A549 (cell line): ENCODE measurements around the gene KCND3. TPM values are rescaled to one million over a fixed set of nuclear protein-coding genes. Genes with fewer than 3 reads are reported as not detected.

ENCODE experiments used
- ATAC-seq, 2 experiments: fragments of 200-7000 bp in 1 of 2; fragments of >200 bp in 1 of 2; cut with Nextera tagmentation in 1 of 2; cut with Tn5 transposase in 1 of 2; 3 replicates each; pipeline versions ENCODE4 v1.8.0 to v1.9.1; 2018 to 2020; ENCODE audit warnings: mild to moderate bottlenecking in 1 of 2, moderate library complexity in 1 of 2
- CTCF ChIA-PET: fragments of 300-600 bp; sonication (Branson Sonifier 250); formaldehyde crosslinking; extraction: SDS; loops from one replicate; lab custom pipeline; 2021; ENCODE audit warnings: antibody characterized with exemption, inconsistent platforms; lab: Yijun Ruan, JAX
- POLR2A ChIA-PET: fragments of 350-600 bp; formaldehyde crosslinking; extraction: SDS; loops from one replicate; lab custom pipeline; 2021; ENCODE audit warnings: antibody characterized with exemption, inconsistent platforms; lab: Yijun Ruan, JAX
- DNase-seq, 2 experiments: peaks; one replicate each; pipeline versions ENCODE4 v3.0.0 to v3.0.0-alpha.2; 2011 to 2016; ENCODE audit warnings: low read depth in 1 of 2, low spot score in 1 of 2
- FAIRE-seq: peaks from 2 replicates; lab custom pipeline; 2011; peaks lifted over from hg19 to GRCh38; lab: Jason Lieb, UNC
- H3K27ac ChIP-seq, 2 experiments: fragments of >200 bp; sonication (Bioruptor Twin); formaldehyde crosslinking; 3 replicates each; pipeline ENCODE4 v1.5.1; 2016 to 2017
- H3K4me1 ChIP-seq: fragments of >200 bp; sonication (Bioruptor Twin); formaldehyde crosslinking; 3 replicates; pipeline ENCODE4 v1.6.1; 2016
- H3K4me2 ChIP-seq: fragments of >200 bp; sonication (Bioruptor Twin); formaldehyde crosslinking; 3 replicates; pipeline ENCODE4 v1.6.1; 2016
- H3K4me3 ChIP-seq: fragments of >200 bp; sonication (Bioruptor Twin); formaldehyde crosslinking; 3 replicates; pipeline ENCODE4 v1.5.1; 2016
- H3K9me3 ChIP-seq: fragments of >200 bp; sonication (Bioruptor Twin); formaldehyde crosslinking; 3 replicates; pipeline ENCODE4 v1.6.1; 2016
- ATOH8 ChIP-seq: fragments of 250-450 bp; sonication (Bioruptor Pico); IDR thresholded peaks from 2 replicates; pipeline ENCODE4 v1.5.0; 2020; ENCODE audit warnings: low read depth, mild to moderate bottlenecking, moderate library complexity
- BCL3 ChIP-seq: fragments of >200 bp; sonication (Bioruptor Twin); formaldehyde crosslinking; IDR thresholded peaks from 3 replicates; pipeline ENCODE4 v1.6.1; 2016
- CBX2 ChIP-seq: fragments of 200-600 bp; sonication (generic); IDR thresholded peaks from 2 replicates; pipeline ENCODE4 v1.6.1; 2016; ENCODE audit warnings: low read depth, mild to moderate bottlenecking, borderline replicate concordance
- CBX8 ChIP-seq: fragments of 200-600 bp; sonication (generic); IDR thresholded peaks from 2 replicates; pipeline ENCODE4 v1.6.1; 2016
- CHD2 ChIP-seq: fragments of 150-350 bp; IDR thresholded peaks from 2 replicates; pipeline ENCODE4 v1.6.1; 2014; ENCODE audit warnings: low read length; ENCODE audit not compliant: partially characterized antibody
- EP300 ChIP-seq, 2 experiments: fragments of >200 bp; sonication (Bioruptor Twin); formaldehyde crosslinking; IDR thresholded peaks; 2 replicates in 1 of 2; 3 replicates in 1 of 2; pipeline ENCODE4 v1.6.1; 2016 to 2017
- ESRRA ChIP-seq: fragments of 150-350 bp; IDR thresholded peaks from 2 replicates; pipeline ENCODE4 v1.6.1; 2014; ENCODE audit warnings: mild to moderate bottlenecking, low read length, borderline replicate concordance
- FOXS1 ChIP-seq: fragments of 250-450 bp; sonication (Bioruptor Pico); IDR thresholded peaks from 2 replicates; pipeline ENCODE4 v1.5.0; 2020; ENCODE audit warnings: mild to moderate bottlenecking, moderate library complexity
- GATA3 ChIP-seq: IDR thresholded peaks from 2 replicates; pipeline ENCODE4 v1.6.1; 2012; ENCODE audit warnings: borderline replicate concordance
- HDAC2 ChIP-seq: fragments of 200-600 bp; sonication (generic); IDR thresholded peaks from 2 replicates; pipeline ENCODE4 v1.6.1; 2016
- HES2 ChIP-seq: fragments of >200 bp; sonication (Bioruptor Twin); formaldehyde crosslinking; IDR thresholded peaks from 2 replicates; pipeline ENCODE4 v1.6.1; 2016
- HEYL ChIP-seq: fragments of 250-450 bp; sonication (Bioruptor Pico); IDR thresholded peaks from 2 replicates; pipeline ENCODE4 v1.8.0; 2021; ENCODE audit warnings: mild to moderate bottlenecking, moderate library complexity
- HMGXB4 ChIP-seq: fragments of 250-450 bp; sonication (Bioruptor Pico); IDR thresholded peaks from 2 replicates; pipeline ENCODE4 v1.5.0; 2021; ENCODE audit warnings: mild to moderate bottlenecking, moderate library complexity, borderline replicate concordance
- HOXA7 ChIP-seq: fragments of 250-450 bp; sonication (Bioruptor Pico); IDR thresholded peaks from 2 replicates; pipeline ENCODE4 v1.5.0; 2020; ENCODE audit warnings: mild to moderate bottlenecking, moderate library complexity
- JUN ChIP-seq, 2 experiments: fragments of >200 bp; sonication (Bioruptor Twin); formaldehyde crosslinking; IDR thresholded peaks; 2 replicates in 1 of 2; 3 replicates in 1 of 2; pipeline ENCODE4 v1.6.1; 2016 to 2017
- JUNB ChIP-seq: fragments of >200 bp; sonication (Bioruptor Twin); formaldehyde crosslinking; IDR thresholded peaks from 2 replicates; pipeline ENCODE4 v1.6.1; 2016
- KDM5A ChIP-seq: fragments of 200-600 bp; sonication (generic); IDR thresholded peaks from 2 replicates; pipeline ENCODE4 v1.6.1; 2016; ENCODE audit warnings: antibody characterized with exemption, mild to moderate bottlenecking
- MAZ ChIP-seq: fragments of 150-350 bp; IDR thresholded peaks from 2 replicates; pipeline ENCODE4 v1.6.1; 2014; ENCODE audit warnings: antibody characterized with exemption, low read depth, low read length, borderline replicate concordance
- NPAS2 ChIP-seq: fragments of 250-450 bp; sonication (Bioruptor Pico); IDR thresholded peaks from 2 replicates; pipeline ENCODE4 v1.8.0; 2022; ENCODE audit warnings: mild to moderate bottlenecking, moderate library complexity, borderline replicate concordance
- PHF8 ChIP-seq: fragments of 200-600 bp; sonication (generic); IDR thresholded peaks from 2 replicates; pipeline ENCODE4 v1.6.1; 2016; ENCODE audit warnings: low read depth, mild to moderate bottlenecking, antibody characterized with exemption, moderate library complexity, borderline replicate concordance
- POLR2AphosphoS2 ChIP-seq: conservative IDR thresholded peaks from 2 replicates; pipeline ENCODE4 v1.6.1; 2012; ENCODE audit warnings: low read length, improper control_type of control experiment, inconsistent platforms
- RAD21 ChIP-seq, 2 experiments: fragments of >200 bp in 1 of 2; sonication (Bioruptor Twin) in 1 of 2; formaldehyde crosslinking in 1 of 2; IDR thresholded peaks in 1 of 2; conservative IDR thresholded peaks in 1 of 2; 2 replicates in 1 of 2; 3 replicates in 1 of 2; pipeline ENCODE4 v1.6.1; 2012 to 2018; ENCODE audit warnings: inconsistent platforms in 1 of 2
- RFX5 ChIP-seq: fragments of 450-650 bp; IDR thresholded peaks from 2 replicates; pipeline ENCODE4 v1.7.1; 2014; ENCODE audit warnings: antibody characterized with exemption, mild to moderate bottlenecking, moderate library complexity
- RNF2 ChIP-seq: fragments of 200-600 bp; sonication (generic); IDR thresholded peaks from 2 replicates; pipeline ENCODE4 v1.6.1; 2016; ENCODE audit warnings: low read depth, mild to moderate bottlenecking, antibody characterized with exemption, moderate library complexity, borderline replicate concordance
- TFCP2L1 ChIP-seq: fragments of 250-450 bp; sonication (Bioruptor Pico); IDR thresholded peaks from 2 replicates; pipeline ENCODE4 v1.5.0; 2021; ENCODE audit warnings: mild to moderate bottlenecking
- ZFP36 ChIP-seq: fragments of 450-650 bp; IDR thresholded peaks from 2 replicates; pipeline ENCODE4 v1.6.1; 2014; ENCODE audit warnings: borderline replicate concordance; ENCODE audit not compliant: partially characterized antibody
- ZNF302 ChIP-seq: fragments of 250-450 bp; sonication (Bioruptor Pico); IDR thresholded peaks from 2 replicates; pipeline ENCODE4 v1.9.0; 2021; ENCODE audit warnings: inconsistent platforms, mild to moderate bottlenecking, moderate library complexity
- WGBS: methylation state at CpG from one replicate; pipeline ENCODE4 v1.1.6; 2017; ENCODE audit errors: missing lambda C conversion rate; 5-methylcytosine and 5-hydroxymethylcytosine counted together
- polyA plus RNA-seq, 4 experiments: library from polyadenylated mRNA; depleted of rRNA in 3 of 4; stranded (reverse); fragments of >200 nt; fragmentation: RNase III in 1 of 4; extraction: RNeasy Plus Mini Kit Qiagen cat#74134 plus additional on column Dnase treatment in 1 of 4; gene quantifications; 2 replicates in 3 of 4; 3 replicates in 1 of 4; pipeline ENCODE4 v1.2.3, GENCODE V29; 2011 to 2017

KCND3 gene
- polyA plus RNA-seq, 2 of the 4 experiments (the other 2 are of a cell fraction), result not detected

- FAIRE-seq, result no peak
- POLR2A ChIA-PET, result no interaction called here
- 25% methylated on average over 1 of the region's 1 CpG for WGBS
- ATAC-seq, result no peak
- Histone ChIP-seq H3K4me2 (no peak overlapping the region), H3K27ac (no peak overlapping the region), H3K4me1 (peaks cover 4% of the 10 kb centered on the region; the same call in 1 of the 3 replicates), H3K4me3 (no peak overlapping the region), H3K9me3 (no peaks in the 10 kb centered on the region)
- no peak for DNase-seq
- CTCF ChIA-PET, result interaction anchor here (0.6 kb wide), 1 partner anchor 645 kb away, joined by 3 read pairs; no protein-coding TSS in a partner anchor
- no peak for TF ChIP-seq TFCP2L1 (CRISPR knock-in tag)
- no peak for TF ChIP-seq RFX5
- TF ChIP-seq HEYL (CRISPR knock-in tag), result no peak
- no peak for TF ChIP-seq ZNF302 (CRISPR knock-in tag)
- TF ChIP-seq EP300 (IDR thresholded peaks at IDR 0.05), result no peak
- TF ChIP-seq CBX8, result no peak
- no peak for TF ChIP-seq CHD2
Measured at GRCh38 chr1:111723871-111724270, 265.6 kb downstream of the KCND3 start.

- no peak for ATAC-seq
- no peak for FAIRE-seq
- Histone ChIP-seq H3K4me1 (peaks cover 4% of the 10 kb centered on the region; the same call in 1 of the 3 replicates), H3K4me2 (no peak overlapping the region), H3K27ac (no peak overlapping the region), H3K9me3 (no peaks in the 10 kb centered on the region), H3K4me3 (no peak overlapping the region)
- POLR2A ChIA-PET, result no interaction called here
- CTCF ChIA-PET, result no interaction called here
- no peak for TF ChIP-seq JUNB
- no peak for TF ChIP-seq BCL3
- no peak for TF ChIP-seq POLR2AphosphoS2
- TF ChIP-seq PHF8, result no peak
- TF ChIP-seq RNF2, result no peak
- TF ChIP-seq NPAS2 (CRISPR knock-in tag), result no peak
- TF ChIP-seq FOXS1 (CRISPR knock-in tag), result no peak
- TF ChIP-seq HEYL (CRISPR knock-in tag), result no peak
- TF ChIP-seq ZFP36, result no peak
- TF ChIP-seq ESRRA, result no peak
- no peak for TF ChIP-seq HDAC2
- no peak for TF ChIP-seq CHD2
- TF ChIP-seq ATOH8, result no peak
- 76% methylated on average over 7 of the region's 7 CpGs for WGBS
- no peak for DNase-seq
Measured at GRCh38 chr1:111723091-111723806, 266.2 kb downstream of the KCND3 start.

GRCh38 chr1:111720977-111721786 is 268.3 kb downstream of the KCND3 start:
- 85% methylated on average over 10 of the region's 10 CpGs for WGBS
- no peak for FAIRE-seq
- no peak; a peak in 2 of 6 replicates for ATAC-seq
- Histone ChIP-seq H3K9me3 (no peaks in the 10 kb centered on the region), H3K4me2 (no peak overlapping the region), H3K4me1 (peaks cover 4% of the 10 kb centered on the region; the same call in 1 of the 3 replicates), H3K4me3 (no peak overlapping the region), H3K27ac (no peak overlapping the region)
- CTCF ChIA-PET, result interaction anchor here (0.6 to 1.6 kb wide), 3 partner anchors 9 to 252 kb away, joined by 3 to 5 read pairs (median 4); no protein-coding TSS in a partner anchor
- no peak for DNase-seq
- POLR2A ChIA-PET, result no interaction called here
- TF ChIP-seq HES2 (no peak), BCL3 (no peak), KDM5A (no peak), MAZ (no peak), TFCP2L1 (CRISPR knock-in tag) (no peak), HMGXB4 (no peak), CBX2 (no peak), HOXA7 (CRISPR knock-in tag) (no peak), EP300 (IDR thresholded peaks at IDR 0.05) (no peak), JUN (IDR thresholded peaks at IDR 0.05) (no peak), GATA3 (no peak), RAD21 (conservative IDR thresholded peaks at IDR 0.05 in 1 of 2, IDR thresholded peaks at IDR 0.05 in 1 of 2) (no peak)
